Measurements from ENCODE around the gene NIP7.
"Not testable (repeated sequence)": the region's sequence is repeated elsewhere in the genome, so short reads cannot be mapped to it uniquely, and the experiment has no call there.

NIP7 gene

GRCh38 chr16:69339289-69340094 is at the start of gene NIP7, which contains the start of gene COG8:
Gene NIP7 (plus strand): TSS chr16:69339772. CDS start chr16:69339830, 58 bp downstream.
Gene COG8 (minus strand): TSS chr16:69339564. CDS start chr16:69339552, 12 bp downstream.
- DNase-seq (ENCODE audit: low spot score), result peak; percentile 99

- DNase-seq (ENCODE audit: low spot score), result not testable (repeated sequence)
These were observed 47.9 kb upstream of the NIP7 start for GRCh38 chr16:69291657-69292056.

- DNase-seq (ENCODE audit: low spot score), result no peak
These were observed 46.2 kb upstream of the NIP7 start for GRCh38 chr16:69293401-69293800.

- no peak for DNase-seq (ENCODE audit: low spot score)
These were observed 45.5 kb upstream of the NIP7 start for GRCh38 chr16:69294051-69294450.

- not testable (repeated sequence) for DNase-seq (ENCODE audit: low spot score)
These were observed 42.8 kb upstream of the NIP7 start for GRCh38 chr16:69296771-69297170.

GRCh38 chr16:69298261-69298660 is 41.3 kb upstream of the NIP7 start:
- no peak for DNase-seq (ENCODE audit: low spot score)

GRCh38 chr16:69301187-69301586 is 38.4 kb upstream of the NIP7 start:
- no peak for DNase-seq (ENCODE audit: low spot score)

GRCh38 chr16:69301861-69302260 is 37.7 kb upstream of the NIP7 start:
- DNase-seq (ENCODE audit: low spot score), result no peak

GRCh38 chr16:69302301-69302700 is 37.3 kb upstream of the NIP7 start:
- DNase-seq (ENCODE audit: low spot score), result no peak

- no peak for DNase-seq (ENCODE audit: low spot score)
These were observed 33.5 kb upstream of the NIP7 start for GRCh38 chr16:69306031-69306430.

- no peak for DNase-seq (ENCODE audit: low spot score)
These were observed 32.5 kb upstream of the NIP7 start for GRCh38 chr16:69307091-69307490.

GRCh38 chr16:69307856-69308255 is 31.7 kb upstream of the NIP7 start:
- no peak for DNase-seq (ENCODE audit: low spot score)

GRCh38 chr16:69309316-69309715 is 30.3 kb upstream of the NIP7 start:
- no peak for DNase-seq (ENCODE audit: low spot score)

GRCh38 chr16:69310653-69311532 is 28.7 kb upstream of the NIP7 start, which contains the start of gene VPS4A:
Gene VPS4A (plus strand): TSS chr16:69311350. CDS start chr16:69311512, 162 bp downstream.
- DNase-seq (ENCODE audit: low spot score), result peak; percentile 98

GRCh38 chr16:69311533-69312387 is 27.8 kb upstream of the NIP7 start:
- DNase-seq (ENCODE audit: low spot score), result peak; percentile 30

GRCh38 chr16:69313469-69313868 is 26.1 kb upstream of the NIP7 start:
- no peak for DNase-seq (ENCODE audit: low spot score)

GRCh38 chr16:69314534-69314933 is 25.0 kb upstream of the NIP7 start:
- DNase-seq (ENCODE audit: low spot score), result no peak

GRCh38 chr16:69315486-69316311 is 23.9 kb upstream of the NIP7 start:
- DNase-seq (ENCODE audit: low spot score), result no peak

GRCh38 chr16:69316595-69317034 is 23.0 kb upstream of the NIP7 start:
- DNase-seq (ENCODE audit: low spot score), result no peak

GRCh38 chr16:69318177-69318910 is 21.2 kb upstream of the NIP7 start:
- DNase-seq (ENCODE audit: low spot score), result no peak
